Measurements from ENCODE around the gene ZMIZ1. TPM values are rescaled to one million over a fixed set of nuclear protein-coding genes. Genes with fewer than 3 reads are reported as not detected.
"Not testable (repeated sequence)": the region's sequence is repeated elsewhere in the genome, so short reads cannot be mapped to it uniquely, and the experiment has no call there.

ZMIZ1 gene
- total RNA-seq, 2 experiments from 2014 or later = 27.3 to 28.2 TPM

GRCh38 chr10:79275431-79275851 lies 206.7 kb downstream of the ZMIZ1 start:
- H3K27ac Mint-ChIP-seq = no peak overlapping the region
- H3K36me3 Mint-ChIP-seq = peaks cover 21% of the 10 kb centered on the region
- no peaks in the 10 kb centered on the region for H3K27me3 Mint-ChIP-seq
- no peak for DNase-seq
- H3K4me1 Mint-ChIP-seq = no peaks in the 10 kb centered on the region
- no peaks in the 10 kb centered on the region for H3K9me3 Mint-ChIP-seq
- no peak overlapping the region for H3K4me3 Mint-ChIP-seq

- no peak overlapping the region for H3K4me3 Mint-ChIP-seq
- H3K27me3 Mint-ChIP-seq = no peaks in the 10 kb centered on the region
- H3K36me3 Mint-ChIP-seq = peaks cover 23% of the 10 kb centered on the region
- H3K4me1 Mint-ChIP-seq = no peaks in the 10 kb centered on the region
- H3K9me3 Mint-ChIP-seq = no peaks in the 10 kb centered on the region
- no peak for DNase-seq
- H3K27ac Mint-ChIP-seq = no peak overlapping the region
Measured at GRCh38 chr10:79277579-79278269, 209.0 kb downstream of the ZMIZ1 start.

- DNase-seq, H3K9me3 Mint-ChIP-seq, H3K27ac Mint-ChIP-seq, H3K4me3 Mint-ChIP-seq, H3K27me3 Mint-ChIP-seq, H3K4me1 Mint-ChIP-seq: not testable (repeated sequence)
- peaks cover 23% of the 10 kb centered on the region for H3K36me3 Mint-ChIP-seq
Measured at GRCh38 chr10:79279047-79279446, 210.3 kb downstream of the ZMIZ1 start.

GRCh38 chr10:79280956-79281355 lies 212.2 kb downstream of the ZMIZ1 start:
- H3K4me3 Mint-ChIP-seq = no peak overlapping the region
- H3K9me3 Mint-ChIP-seq = no peaks in the 10 kb centered on the region
- no peak for DNase-seq
- peaks cover 21% of the 10 kb centered on the region for H3K4me1 Mint-ChIP-seq
- H3K27ac Mint-ChIP-seq = no peak overlapping the region
- no peaks in the 10 kb centered on the region for H3K27me3 Mint-ChIP-seq
- H3K36me3 Mint-ChIP-seq = peaks cover 23% of the 10 kb centered on the region

DNA sequence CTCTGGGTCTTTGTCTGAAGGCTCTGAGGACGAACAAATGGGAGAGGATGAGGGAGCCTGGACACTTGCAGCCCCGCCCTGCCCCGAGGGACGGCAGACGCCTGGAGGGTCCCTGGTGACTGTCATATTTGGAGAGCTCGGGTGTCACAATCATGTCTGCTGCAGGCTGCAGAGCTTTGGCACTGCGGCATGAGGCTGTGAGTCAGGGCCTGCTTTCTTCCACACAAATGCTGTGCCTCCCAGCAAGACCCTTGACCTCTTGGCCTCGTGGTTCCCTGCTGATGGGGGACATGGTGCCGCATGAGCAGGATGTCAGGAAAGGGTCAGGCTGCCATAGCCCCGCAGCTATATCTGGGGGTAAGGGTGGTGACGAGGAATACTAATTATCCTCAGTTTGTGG lies 213.6 kb downstream of the ZMIZ1 start:
- Mint-ChIP-seq H3K27ac (no peak overlapping the region), H3K9me3 (no peaks in the 10 kb centered on the region), H3K4me3 (no peak overlapping the region), H3K36me3 (peaks cover 20% of the 10 kb centered on the region), H3K4me1 (peaks cover 35% of the 10 kb centered on the region), H3K27me3 (no peaks in the 10 kb centered on the region)
- no peak for DNase-seq

DNA sequence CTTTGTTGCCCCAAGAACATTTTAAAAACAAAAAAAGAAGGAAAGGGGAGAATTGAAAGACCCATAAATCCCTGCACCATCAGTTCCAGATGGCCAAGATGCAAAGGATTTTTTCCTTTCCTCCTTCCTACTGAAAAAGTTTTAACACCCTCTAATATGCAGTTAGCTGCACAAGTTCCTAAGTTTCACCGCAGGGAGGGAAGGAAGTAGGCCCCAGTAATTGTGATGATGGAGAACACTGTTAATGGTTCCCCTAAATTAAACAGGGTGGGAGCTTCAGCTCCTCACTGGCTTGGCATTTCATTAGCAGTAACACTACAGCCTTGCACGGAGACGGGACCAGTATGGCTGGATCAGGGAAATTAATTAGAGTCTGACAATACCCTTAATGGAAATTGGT lies 214.8 kb downstream of the ZMIZ1 start:
- no peak for DNase-seq
- peaks cover 45% of the 10 kb centered on the region for H3K4me1 Mint-ChIP-seq
- H3K9me3 Mint-ChIP-seq = no peaks in the 10 kb centered on the region
- no peak overlapping the region for H3K4me3 Mint-ChIP-seq
- no peak overlapping the region for H3K27ac Mint-ChIP-seq
- no peaks in the 10 kb centered on the region for H3K27me3 Mint-ChIP-seq
- peaks cover 15% of the 10 kb centered on the region for H3K36me3 Mint-ChIP-seq

- Mint-ChIP-seq H3K36me3 (peaks cover 12% of the 10 kb centered on the region), H3K4me1 (peaks cover 45% of the 10 kb centered on the region), H3K9me3 (no peaks in the 10 kb centered on the region), H3K27me3 (no peaks in the 10 kb centered on the region), H3K4me3 (no peak overlapping the region), H3K27ac (no peak overlapping the region)
- no peak for DNase-seq
Measured at GRCh38 chr10:79284158-79284871, 215.5 kb downstream of the ZMIZ1 start.

DNA sequence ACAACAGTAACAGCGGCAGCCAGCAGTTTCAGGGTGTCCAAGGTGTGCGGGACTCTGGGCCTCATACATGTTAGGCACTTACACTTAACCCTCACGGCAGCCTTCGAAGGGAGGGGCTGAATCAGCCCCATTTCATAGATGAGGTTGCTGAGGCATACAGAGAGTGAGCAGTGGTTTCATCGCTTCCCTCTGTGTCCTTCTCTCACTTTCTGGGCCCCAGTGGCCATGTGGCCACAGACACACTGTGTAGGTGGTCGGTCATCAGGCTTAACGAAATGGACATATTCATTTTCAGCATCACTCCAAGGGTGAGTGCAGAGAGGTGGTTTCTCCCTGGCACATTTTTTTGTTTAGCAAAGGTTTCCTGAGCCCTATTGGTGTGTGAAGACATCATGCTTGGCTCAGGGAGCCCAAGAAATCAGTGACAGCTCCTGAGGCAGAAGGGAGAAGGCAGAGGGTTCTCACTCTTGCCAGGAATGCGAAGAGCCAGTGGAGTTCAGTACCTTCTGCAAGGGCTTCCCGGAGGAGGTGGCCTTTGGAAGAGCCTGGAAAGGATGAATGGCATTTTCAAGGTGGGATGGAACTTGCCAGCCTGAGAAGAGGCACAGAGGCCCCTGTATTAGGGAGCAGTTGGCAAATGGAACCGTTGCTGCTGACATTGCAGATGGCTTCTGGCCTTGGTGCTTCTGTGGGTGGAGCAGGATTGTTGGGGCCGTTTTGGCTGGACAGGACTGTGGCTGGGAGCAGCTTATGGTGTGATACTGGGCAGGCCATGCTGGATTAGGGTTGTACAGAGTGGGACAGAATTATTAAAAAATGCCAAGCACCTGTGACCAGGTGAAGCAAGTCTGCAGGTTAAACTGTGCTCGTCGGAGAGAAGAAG lies 216.8 kb downstream of the ZMIZ1 start:
- Mint-ChIP-seq H3K36me3 (peaks cover 8% of the 10 kb centered on the region), H3K4me1 (peaks cover 45% of the 10 kb centered on the region), H3K27ac (peak overlapping the region; percentile 93), H3K9me3 (no peaks in the 10 kb centered on the region), H3K4me3 (peak overlapping the region; percentile 44), H3K27me3 (no peaks in the 10 kb centered on the region)
- DNase-seq = peak; percentile 56

GRCh38 chr10:79286318-79286951 lies 217.7 kb downstream of the ZMIZ1 start:
- Mint-ChIP-seq H3K4me3 (peak overlapping the region; percentile 44), H3K27me3 (no peaks in the 10 kb centered on the region), H3K9me3 (no peaks in the 10 kb centered on the region), H3K27ac (peak overlapping the region; percentile 93), H3K4me1 (peaks cover 45% of the 10 kb centered on the region), H3K36me3 (peaks cover 7% of the 10 kb centered on the region)
- peak; percentile 90 for DNase-seq

- peaks cover 7% of the 10 kb centered on the region for H3K36me3 Mint-ChIP-seq
- no peaks in the 10 kb centered on the region for H3K9me3 Mint-ChIP-seq
- H3K27me3 Mint-ChIP-seq = no peaks in the 10 kb centered on the region
- no peak overlapping the region for H3K27ac Mint-ChIP-seq
- peaks cover 45% of the 10 kb centered on the region for H3K4me1 Mint-ChIP-seq
- no peak for DNase-seq
- no peak overlapping the region for H3K4me3 Mint-ChIP-seq
Measured at GRCh38 chr10:79287973-79288723, 219.4 kb downstream of the ZMIZ1 start.

GRCh38 chr10:79289801-79290200 lies 221.0 kb downstream of the ZMIZ1 start:
- H3K27me3 Mint-ChIP-seq = no peaks in the 10 kb centered on the region
- DNase-seq = no peak
- peaks cover 35% of the 10 kb centered on the region for H3K4me1 Mint-ChIP-seq
- no peaks in the 10 kb centered on the region for H3K9me3 Mint-ChIP-seq
- peaks cover 11% of the 10 kb centered on the region for H3K36me3 Mint-ChIP-seq
- H3K27ac Mint-ChIP-seq = no peak overlapping the region
- H3K4me3 Mint-ChIP-seq = no peak overlapping the region

GRCh38 chr10:79292026-79292766 lies 223.4 kb downstream of the ZMIZ1 start:
- Mint-ChIP-seq H3K4me3 (no peak overlapping the region), H3K4me1 (peaks cover 18% of the 10 kb centered on the region), H3K27me3 (no peaks in the 10 kb centered on the region), H3K9me3 (no peaks in the 10 kb centered on the region), H3K27ac (no peak overlapping the region), H3K36me3 (peaks cover 14% of the 10 kb centered on the region)
- DNase-seq = no peak

DNA sequence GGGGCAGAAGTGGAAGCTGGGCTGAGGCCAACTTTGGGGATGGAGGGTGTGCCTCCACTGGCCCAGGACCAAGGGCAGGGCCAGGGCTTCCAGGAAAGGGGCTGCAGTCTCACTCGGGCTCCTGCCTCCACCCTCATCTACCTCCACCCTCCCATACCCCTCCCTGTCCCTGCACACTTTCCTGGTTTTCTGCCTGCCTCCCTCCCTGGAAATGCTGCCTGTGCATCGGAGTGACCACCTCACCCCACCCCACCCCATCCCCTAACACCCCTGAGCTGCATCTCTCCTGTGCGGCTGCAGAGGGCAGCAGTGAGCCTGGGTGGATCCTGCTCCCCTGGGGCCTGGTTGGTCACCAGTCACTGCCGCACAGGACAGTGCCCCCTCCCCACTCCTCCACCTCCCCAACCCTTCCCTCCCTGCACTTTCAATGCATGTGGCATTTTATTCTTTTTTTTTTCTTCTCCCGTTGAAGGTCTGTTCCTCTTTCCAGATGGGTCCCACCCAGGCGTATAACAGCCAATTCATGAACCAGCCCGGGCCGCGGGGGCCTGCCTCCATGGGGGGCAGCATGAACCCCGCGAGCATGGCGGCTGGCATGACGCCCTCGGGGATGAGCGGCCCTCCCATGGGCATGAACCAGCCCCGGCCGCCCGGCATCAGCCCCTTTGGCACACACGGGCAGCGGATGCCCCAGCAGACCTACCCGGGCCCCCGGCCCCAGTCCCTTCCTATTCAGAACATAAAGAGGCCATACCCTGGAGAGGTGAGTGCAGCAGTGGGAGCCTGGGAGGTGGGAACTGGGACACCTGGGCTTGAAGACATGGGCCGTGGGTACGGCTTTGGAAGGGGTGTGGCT lies 224.4 kb downstream of the ZMIZ1 start:
- Mint-ChIP-seq H3K4me3 (no peak overlapping the region), H3K27me3 (no peaks in the 10 kb centered on the region), H3K4me1 (peaks cover 11% of the 10 kb centered on the region), H3K27ac (no peak overlapping the region), H3K9me3 (no peaks in the 10 kb centered on the region), H3K36me3 (peaks cover 13% of the 10 kb centered on the region)
- DNase-seq = peak; percentile 33

Measured in activated naive CD8-positive, alpha-beta T cell treated with anti-CD3 and anti-CD28 coated beads for 36 hours (primary cell).